HepG2 (cell line): Measurements from ENCODE around the gene COA1. TPM values are rescaled to one million over a fixed set of nuclear protein-coding genes. Genes with fewer than 3 reads are reported as not detected.

Experiments
- ATAC-seq: fragments of 200-7000 bp; cut with Tn5 transposase; 3 replicates; pipeline ENCODE4 v1.9.1; 2020; ENCODE audit warnings: mild to moderate bottlenecking, moderate library complexity
- BruUV-seq: library from RNA; stranded (reverse); fragments of 400-500 nt; replicated peaks from 2 replicates; lab custom pipeline; 2021; lab: Mats Ljungman, UMichigan
- CTCF ChIA-PET: fragments of 300-600 bp; formaldehyde crosslinking; extraction: SDS; loops from one replicate; lab custom pipeline; 2021; ENCODE audit warnings: low total read pairs, inconsistent platforms, low intra/inter-chr PET ratio; lab: Yijun Ruan, JAX
- POLR2A ChIA-PET: fragments of 350-600 bp; sonication (Branson Sonifier 250); formaldehyde crosslinking; loops from one replicate; lab custom pipeline; 2020; ENCODE audit warnings: antibody characterized with exemption, inconsistent platforms; lab: Yijun Ruan, JAX
- DNase-seq: peaks from one replicate; pipeline ENCODE4 v3.0.0-alpha.2; 2015; ENCODE audit warnings: low spot score
- FAIRE-seq: peaks from 3 replicates; lab custom pipeline; 2011; peaks lifted over from hg19 to GRCh38; lab: Jason Lieb, UNC
- H2AFZ ChIP-seq: one replicate; pipeline ENCODE4 v1.6.1; 2011; ENCODE audit warnings: low read length, inconsistent platforms
- H3K27ac ChIP-seq: fragments of 300-600 bp; 3 replicates; pipeline ENCODE4 v1.8.0; 2011; ENCODE audit warnings: mixed run types, mild to moderate bottlenecking, mixed read lengths, low read length, inconsistent platforms; ENCODE audit not compliant: insufficient read depth; ENCODE audit errors: extremely low read length
- H3K27me3 ChIP-seq, 2 experiments: fragments of 200-600 bp in 1 of 2; 2 replicates in 1 of 2; 3 replicates in 1 of 2; pipeline versions ENCODE4 v1.6.0 to v1.8.0; 2011; ENCODE audit warnings: low read length in 2 of 2, mild to moderate bottlenecking in 2 of 2, moderate library complexity in 2 of 2, inconsistent platforms in 1 of 2; ENCODE audit not compliant: insufficient read depth in 2 of 2, control insufficient read depth in 1 of 2
- H3K36me3 ChIP-seq, 2 experiments: fragments of 200-600 bp in 1 of 2; replicated peaks in 1 of 2; 2 replicates in 1 of 2; 3 replicates in 1 of 2; pipeline versions ENCODE4 v1.5.1 to v1.8.0; 2011; ENCODE audit warnings: low read length in 2 of 2, inconsistent platforms in 1 of 2; ENCODE audit not compliant: insufficient read depth in 2 of 2, control insufficient read depth in 1 of 2
- H3K4me1 ChIP-seq: 2 replicates; pipeline ENCODE4 v1.5.1; 2012; ENCODE audit warnings: low read length, inconsistent platforms; ENCODE audit not compliant: insufficient read depth
- H3K4me2 ChIP-seq: 2 replicates; pipeline ENCODE4 v1.6.0; 2011; ENCODE audit warnings: low read depth, low read length, inconsistent platforms
- H3K4me3 ChIP-seq, 3 experiments: fragments of 200-600 bp in 1 of 3; sonication (generic), shearing (Covaris generic) in 1 of 3; replicated peaks in 1 of 3; 2 replicates each; pipeline ENCODE4 v1.5.1; 2011 to 2016; ENCODE audit warnings: low read length in 3 of 3, inconsistent platforms in 2 of 3, low read depth in 2 of 3, mild to moderate bottlenecking in 2 of 3, control low read depth in 1 of 3, mixed read lengths in 1 of 3; ENCODE audit not compliant: insufficient read depth in 1 of 3
- H3K79me2 ChIP-seq: one replicate; pipeline ENCODE4 v1.6.1; 2011; ENCODE audit warnings: low read length, inconsistent platforms; ENCODE audit not compliant: insufficient read depth
- H3K9ac ChIP-seq: 2 replicates; pipeline ENCODE4 v1.6.0; 2011; ENCODE audit warnings: mild to moderate bottlenecking, low read depth, low read length, inconsistent platforms; ENCODE audit not compliant: insufficient read depth
- H3K9me3 ChIP-seq: 2 replicates; pipeline ENCODE4 v1.5.1; 2012; ENCODE audit warnings: mild to moderate bottlenecking, low read length
- H4K20me1 ChIP-seq: 2 replicates; pipeline ENCODE4 v1.6.0; 2011; ENCODE audit warnings: inconsistent platforms, mild to moderate bottlenecking, low read length, moderate library complexity; ENCODE audit not compliant: insufficient read depth
- AFF4 ChIP-seq: sonication (generic); formaldehyde crosslinking; IDR thresholded peaks from 2 replicates; pipeline ENCODE4 v1.4.0; 2020; ENCODE audit warnings: missing genetic modification reagents
- AHDC1 ChIP-seq: sonication (generic); formaldehyde crosslinking; IDR thresholded peaks from 2 replicates; pipeline ENCODE4 v1.5.1; 2020; ENCODE audit warnings: mild to moderate bottlenecking, missing genetic modification reagents, borderline replicate concordance
- GTF3A ChIP-seq: sonication (generic); formaldehyde crosslinking; conservative IDR thresholded peaks from 2 replicates; pipeline ENCODE4 v1.4.0; 2020; ENCODE audit warnings: mild to moderate bottlenecking, missing genetic modification reagents
- HMG20A ChIP-seq: IDR thresholded peaks from 2 replicates; pipeline ENCODE4 v1.6.1; 2016; ENCODE audit warnings: borderline replicate concordance
- HNF1B ChIP-seq: sonication (generic); formaldehyde crosslinking; IDR thresholded peaks from 2 replicates; pipeline ENCODE4 v1.5.1; 2020; ENCODE audit warnings: mild to moderate bottlenecking, moderate library complexity, missing genetic modification reagents
- MEF2D ChIP-seq: sonication (generic); formaldehyde crosslinking; IDR thresholded peaks from 2 replicates; pipeline ENCODE4 v1.5.1; 2020; ENCODE audit warnings: mild to moderate bottlenecking, missing genetic modification reagents
- NFIC ChIP-seq: IDR thresholded peaks from 2 replicates; pipeline ENCODE4 v1.6.1; 2012; ENCODE audit warnings: mild to moderate bottlenecking, low read length, inconsistent platforms
- RBFOX2 ChIP-seq: fragments of 200-400 bp; formaldehyde crosslinking; IDR thresholded peaks from 2 replicates; pipeline ENCODE4 v1.6.1; 2017; ENCODE audit warnings: low read depth, mild to moderate bottlenecking, low read length
- SOX13 ChIP-seq, 3 experiments: fragments of 450-650 bp in 1 of 3; sonication (generic) in 1 of 3; formaldehyde crosslinking in 1 of 3; IDR thresholded peaks in 2 of 3; conservative IDR thresholded peaks in 1 of 3; 2 replicates each; pipeline versions ENCODE4 v1.5.0 to v1.6.1; 2016 to 2020; ENCODE audit warnings: antibody characterized with exemption in 1 of 3, mild to moderate bottlenecking in 1 of 3, missing compliant biosample characterization in 1 of 3, missing genetic modification reagents in 1 of 3, moderate library complexity in 1 of 3
- WGBS: methylation state at CpG from one replicate; pipeline ENCODE4 v1.1.6; 2017; ENCODE audit warnings: low lambda C conversion rate; 5-methylcytosine and 5-hydroxymethylcytosine counted together
- in situ Hi-C: cut with HindIII; loops from 2 replicates; pipeline ENCODE4 v1.10.0; 2017; ENCODE audit warnings: low pct_unique_long_range_greater_than_20kb; ENCODE audit not compliant: extremely low pct_ligation_motif_present
- intact Hi-C: fragments of 100-400 bp; cut with micrococcal nuclease; formaldehyde crosslinking; loops from one replicate; pipeline ENCODE4 v1.10.0; 2022; ENCODE audit not compliant: unreplicated experiment
- polyA plus RNA-seq, 8 experiments: library from polyadenylated mRNA; depleted of rRNA in 3 of 8; stranded (reverse) in 7 of 8; unstranded in 1 of 8; fragments of >200 nt; fragmentation: Illumina TruSeq in 4 of 8; extraction: Trizol in 4 of 8; gene quantifications; 2 replicates each; pipeline versions ENCODE4 v1.2.1 to v1.2.3, GENCODE V29; 2011 to 2016; ENCODE audit warnings: low read depth in 4 of 8, missing spikeins in 1 of 8, mixed read lengths in 1 of 8; ENCODE audit not compliant: insufficient read depth in 1 of 8
- total RNA-seq, 5 experiments: library from RNA; depleted of rRNA; stranded (reverse); fragments of >200 nt; fragmentation: Illumina TruSeq; extraction: Trizol; gene quantifications; 2 replicates each; pipeline ENCODE4 v1.2.3, GENCODE V29; 2016; ENCODE audit warnings: low read depth in 1 of 5

The COA1 gene
- total and polyA plus RNA-seq, 2 of the 13 experiments (the other 11 are each of a cell fraction or from before 2014, with no cell fraction given), result 33.2 to 65.7 TPM

- BruUV-seq, result no TSS peak
- H3K4me1 ChIP-seq, result peaks cover 64% of the 10 kb centered on the region
- H3K4me2 ChIP-seq, result peak overlapping the region; percentile 38; the same call in 1 of the 2 replicates
- H3K27me3 ChIP-seq, result no peaks in the 10 kb centered on the region
- peak; percentile 96 for ATAC-seq
- 30% methylated on average over 6 of the region's 6 CpGs for WGBS
- H3K36me3 ChIP-seq, result peaks cover 16 to 45% of the 10 kb centered on the region in 2 experiments; a peak in 4 of 5 replicates
- peaks cover 3% of the 10 kb centered on the region for H3K79me2 ChIP-seq
- no peak overlapping the region for H2AFZ ChIP-seq
- H3K4me3 ChIP-seq, result no peak overlapping the region; a peak in 1 of 6 replicates
- H4K20me1 ChIP-seq, result no peaks in the 10 kb centered on the region
- in situ Hi-C loops, result loop anchor here (10.0 kb wide), 1 partner anchor 55 kb away; no protein-coding TSS in a partner anchor
- peak overlapping the region; percentile 68 for H3K9ac ChIP-seq
- DNase-seq, result peak; percentile 98
- peak overlapping the region; percentile 97 for H3K27ac ChIP-seq
- no peaks in the 10 kb centered on the region for H3K9me3 ChIP-seq
- ChIA-PET CTCF (no interaction called here), POLR2A (interaction anchor here (0.6 to 1.8 kb wide), 9 partner anchors 11 to 265 kb away, joined by 3 to 17 read pairs (median 4); partner anchors contain the start of genes COA1 and STK17A)
- peak; percentile 88 for FAIRE-seq
- intact Hi-C loops, result loop anchor here (2.0 to 5.0 kb wide), 3 partner anchors 19 to 62 kb away; partner anchors contain the start of gene STK17A
- TF ChIP-seq RBFOX2, result no peak
- TF ChIP-seq NFIC, result peak; percentile 92
- TF ChIP-seq AFF4 (CRISPR knock-in tag), result no peak
- TF ChIP-seq AHDC1 (CRISPR knock-in tag), result peak; percentile 94; the same call in 1 of the 2 replicates
- TF ChIP-seq GTF3A (CRISPR knock-in tag), result no peak
- TF ChIP-seq HMG20A (CRISPR knock-in tag), result peak; percentile 87
- peak; percentile 90 for TF ChIP-seq HNF1B (CRISPR knock-in tag)
- TF ChIP-seq MEF2D (CRISPR knock-in tag), result peak; percentile 85
- no peak for TF ChIP-seq SOX13 (IDR thresholded peaks at IDR 0.05)
- peak in 1 of 2 experiments; percentile 93; a peak in 2 of 4 replicates for TF ChIP-seq SOX13 (CRISPR knock-in tag; conservative IDR thresholded peaks at IDR 0.05 in 1 of 2, IDR thresholded peaks at IDR 0.05 in 1 of 2)
These were observed 89.3 kb downstream of the COA1 start for GRCh38 chr7:43639858-43640491.
